ENCODE measurements around the gene IRX1.

IRX1 gene

GRCh38 chr5:3595006-3595961 lies at the start of gene IRX1:
TSS of gene IRX1 (plus strand) at chr5:3595832. CDS start at chr5:3596106, 274 bp downstream.
- no peak for DNase-seq (ENCODE audit: low read depth, low spot score)

DNA sequence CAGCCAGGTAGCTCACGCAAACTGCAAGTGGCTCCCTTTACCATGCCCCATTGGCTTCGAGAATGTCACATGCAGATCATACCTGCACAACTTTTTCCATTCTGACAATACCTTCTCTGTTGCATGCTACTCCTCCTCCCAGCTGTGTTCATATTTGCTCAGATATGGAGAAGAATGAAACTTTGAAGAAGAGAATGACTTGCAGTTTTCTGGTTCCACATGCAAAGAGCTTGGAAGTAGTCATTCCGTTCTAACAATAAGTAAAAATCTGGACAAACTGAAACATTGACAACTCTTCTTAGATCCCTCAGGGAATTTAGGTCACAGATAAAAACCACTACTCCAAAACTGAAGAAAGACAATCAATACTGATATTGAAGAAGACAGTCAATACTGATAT lies 49.6 kb upstream of the IRX1 start:
- no peak for DNase-seq (ENCODE audit: low read depth, low spot score)

- no peak for DNase-seq (ENCODE audit: low read depth, low spot score)
Measured at GRCh38 chr5:3564116-3564515, 31.5 kb upstream of the IRX1 start.

- DNase-seq (ENCODE audit: low read depth, low spot score), result no peak
Measured at GRCh38 chr5:3564827-3565518, 30.7 kb upstream of the IRX1 start.

- no peak for DNase-seq (ENCODE audit: low read depth, low spot score)
Measured at GRCh38 chr5:3584724-3585531, 10.7 kb upstream of the IRX1 start.

DNA sequence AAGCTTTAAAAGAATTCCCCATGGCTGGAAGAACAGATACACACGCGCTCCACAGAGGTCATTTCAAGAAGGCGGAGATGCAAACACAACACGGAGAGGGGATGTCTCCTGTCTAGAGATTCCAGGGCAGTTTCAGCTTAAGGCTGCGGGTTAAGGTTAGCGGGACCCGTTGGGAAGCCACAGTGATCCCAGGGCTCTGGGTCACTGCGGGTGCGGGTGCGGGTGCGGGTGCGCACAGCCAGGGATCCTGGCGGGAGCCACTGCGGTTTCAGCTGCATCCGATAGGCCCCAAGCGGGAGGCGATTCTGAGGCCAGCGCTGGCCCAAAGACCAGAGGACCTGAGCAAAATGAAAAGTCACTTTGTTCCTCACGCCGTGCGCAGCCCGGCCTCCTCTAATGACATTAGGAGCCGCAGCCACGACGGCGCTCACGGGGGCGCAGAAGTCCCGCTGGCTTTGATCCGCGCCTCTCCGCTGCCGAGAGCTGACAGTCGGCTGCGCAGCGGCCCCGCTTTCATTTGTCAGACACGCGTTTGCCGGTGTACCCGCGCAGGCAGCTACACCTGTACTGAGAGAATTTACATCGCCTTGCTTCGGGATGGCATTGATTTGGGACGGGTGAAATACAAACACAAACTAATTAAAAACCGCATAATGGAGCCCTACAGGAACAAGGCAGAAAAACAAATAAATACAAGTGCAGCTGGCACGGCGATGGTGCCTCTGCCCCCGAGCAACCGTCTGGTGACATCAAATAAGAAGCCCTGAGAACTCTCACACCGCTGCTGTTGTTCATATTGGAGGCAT lies 5.3 kb upstream of the IRX1 start:
- no peak for DNase-seq (ENCODE audit: low read depth, low spot score)

- no peak for DNase-seq (ENCODE audit: low read depth, low spot score)
Measured at GRCh38 chr5:3590967-3591900, 4.4 kb upstream of the IRX1 start.

GRCh38 chr5:3592298-3592697 lies 3.3 kb upstream of the IRX1 start:
- no peak for DNase-seq (ENCODE audit: low read depth, low spot score)

GRCh38 chr5:3593771-3594509 lies 1.7 kb upstream of the IRX1 start:
- no peak for DNase-seq (ENCODE audit: low read depth, low spot score)

DNA sequence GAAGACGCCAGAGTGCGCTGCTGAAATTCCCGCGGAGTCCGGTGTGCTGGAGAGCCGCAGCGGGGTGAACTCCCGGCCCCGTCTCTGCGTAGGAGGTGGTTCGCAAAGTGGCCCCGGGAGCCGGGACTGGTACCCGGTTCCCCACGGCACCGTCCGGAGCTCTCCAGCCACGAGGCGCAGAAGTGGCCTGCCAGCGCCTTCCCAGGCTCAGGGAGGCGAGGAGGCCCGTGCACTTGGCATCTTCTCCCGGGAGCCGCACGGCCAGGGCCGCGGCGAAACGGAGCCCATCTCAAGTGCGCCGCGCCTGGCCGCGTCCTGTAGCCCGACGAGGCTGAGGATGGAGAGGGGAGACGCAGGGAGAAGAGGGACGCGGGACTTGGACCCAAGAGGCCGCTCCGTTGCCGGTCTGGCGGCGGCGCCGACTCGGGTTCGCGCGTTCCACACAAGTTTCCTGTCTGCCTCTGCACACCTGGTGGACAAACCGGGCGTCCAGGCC lies 1.1 kb upstream of the IRX1 start:
- no peak for DNase-seq (ENCODE audit: low read depth, low spot score)

DNA sequence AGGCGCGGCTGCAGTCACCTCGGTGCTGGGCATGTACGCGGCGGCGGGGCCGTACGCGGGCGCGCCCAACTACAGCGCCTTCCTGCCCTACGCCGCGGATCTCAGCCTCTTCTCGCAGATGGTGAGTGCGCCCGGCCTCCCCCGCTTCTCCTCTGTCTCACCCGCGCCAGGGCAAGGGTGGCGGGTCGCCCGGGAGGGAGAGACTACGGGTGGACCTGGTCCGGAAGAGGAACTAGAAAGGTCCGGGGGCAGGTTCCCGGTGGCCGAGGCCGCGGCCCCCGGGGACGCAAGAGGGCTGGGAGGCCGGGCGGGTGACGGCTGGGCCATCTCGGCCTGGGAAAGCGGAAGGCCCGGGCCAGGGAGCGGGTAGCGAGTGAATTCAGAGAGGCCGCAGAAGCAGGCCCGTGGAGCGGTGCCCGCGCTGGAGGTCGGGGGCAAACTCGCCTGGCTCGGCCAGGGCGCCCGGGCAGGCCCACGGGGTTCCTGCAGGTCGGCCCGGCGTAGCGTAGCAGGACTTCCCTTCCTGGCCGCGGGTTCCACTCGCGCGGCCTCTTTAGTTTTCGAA lies 711 bp downstream of the IRX1 start:
- no peak for DNase-seq (ENCODE audit: low read depth, low spot score)

- no peak for DNase-seq (ENCODE audit: low read depth, low spot score)
Measured at GRCh38 chr5:3596857-3597166, 1.2 kb downstream of the IRX1 start.

DNA sequence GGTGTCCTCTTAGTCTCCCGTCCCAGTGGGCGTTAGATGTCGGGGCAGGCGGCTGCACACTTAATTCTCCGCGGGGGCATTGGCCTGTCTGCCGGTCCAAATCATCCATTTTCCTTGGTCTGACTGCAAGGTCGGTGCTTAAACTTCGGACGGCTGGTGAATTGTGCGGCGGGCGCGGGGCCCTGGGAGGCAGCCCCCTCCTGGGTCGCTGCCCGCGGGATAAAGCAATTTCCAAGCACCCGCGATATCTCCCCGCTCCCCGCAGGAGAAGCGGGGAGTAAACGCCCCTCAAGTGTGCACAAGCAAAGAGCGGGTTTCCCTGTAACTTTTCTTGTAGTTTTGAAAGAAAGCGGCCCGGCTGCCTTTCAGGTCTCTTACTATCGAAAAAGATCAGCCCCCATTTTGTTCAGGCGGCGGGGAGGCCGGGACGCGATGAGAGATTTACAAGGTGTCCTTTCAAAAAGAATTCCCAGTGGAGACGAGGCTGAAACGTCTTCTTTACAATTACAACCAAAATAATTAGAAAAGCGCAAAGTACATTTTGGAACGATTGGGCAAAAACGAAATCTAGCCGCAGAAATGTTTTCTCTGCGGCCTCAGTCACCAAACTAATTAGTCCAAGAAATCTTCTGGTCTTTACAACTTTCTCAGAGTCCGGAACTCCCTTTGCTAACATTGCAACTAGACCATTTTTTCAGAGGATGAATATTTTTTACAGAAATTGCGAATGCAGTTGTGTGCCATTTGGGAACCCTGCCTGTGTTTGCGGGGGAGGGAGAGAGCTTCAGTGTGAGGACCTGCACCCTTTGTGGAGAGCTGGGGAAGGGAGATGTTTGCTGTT lies 1.8 kb downstream of the IRX1 start:
- DNase-seq (ENCODE audit: low read depth, low spot score), result no peak

- DNase-seq (ENCODE audit: low read depth, low spot score), result no peak
Measured at GRCh38 chr5:3598207-3598606, 2.6 kb downstream of the IRX1 start.

DNA sequence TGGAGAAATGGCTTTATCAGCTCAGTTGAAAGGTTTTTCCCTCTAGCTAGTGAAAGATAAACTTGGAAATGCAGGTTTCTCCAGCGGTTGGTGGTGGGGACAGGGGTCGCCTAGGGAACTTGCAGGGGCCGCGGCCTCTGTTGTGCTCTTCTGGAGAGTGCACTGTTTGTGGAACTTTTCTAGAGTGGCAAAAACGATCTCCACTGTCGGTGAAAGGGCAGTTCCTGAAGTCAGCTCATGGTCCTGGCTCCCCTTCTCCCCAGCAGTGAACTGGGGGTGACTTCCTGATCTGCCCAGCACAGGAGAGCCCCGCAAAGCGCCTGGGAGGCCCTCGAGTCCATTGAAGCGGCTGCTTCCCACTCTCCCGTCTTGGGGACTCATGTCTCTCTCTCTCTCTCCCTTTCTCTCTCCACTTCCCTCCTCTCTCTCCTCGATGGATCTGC lies 3.2 kb downstream of the IRX1 start:
- no peak for DNase-seq (ENCODE audit: low read depth, low spot score)

DNA sequence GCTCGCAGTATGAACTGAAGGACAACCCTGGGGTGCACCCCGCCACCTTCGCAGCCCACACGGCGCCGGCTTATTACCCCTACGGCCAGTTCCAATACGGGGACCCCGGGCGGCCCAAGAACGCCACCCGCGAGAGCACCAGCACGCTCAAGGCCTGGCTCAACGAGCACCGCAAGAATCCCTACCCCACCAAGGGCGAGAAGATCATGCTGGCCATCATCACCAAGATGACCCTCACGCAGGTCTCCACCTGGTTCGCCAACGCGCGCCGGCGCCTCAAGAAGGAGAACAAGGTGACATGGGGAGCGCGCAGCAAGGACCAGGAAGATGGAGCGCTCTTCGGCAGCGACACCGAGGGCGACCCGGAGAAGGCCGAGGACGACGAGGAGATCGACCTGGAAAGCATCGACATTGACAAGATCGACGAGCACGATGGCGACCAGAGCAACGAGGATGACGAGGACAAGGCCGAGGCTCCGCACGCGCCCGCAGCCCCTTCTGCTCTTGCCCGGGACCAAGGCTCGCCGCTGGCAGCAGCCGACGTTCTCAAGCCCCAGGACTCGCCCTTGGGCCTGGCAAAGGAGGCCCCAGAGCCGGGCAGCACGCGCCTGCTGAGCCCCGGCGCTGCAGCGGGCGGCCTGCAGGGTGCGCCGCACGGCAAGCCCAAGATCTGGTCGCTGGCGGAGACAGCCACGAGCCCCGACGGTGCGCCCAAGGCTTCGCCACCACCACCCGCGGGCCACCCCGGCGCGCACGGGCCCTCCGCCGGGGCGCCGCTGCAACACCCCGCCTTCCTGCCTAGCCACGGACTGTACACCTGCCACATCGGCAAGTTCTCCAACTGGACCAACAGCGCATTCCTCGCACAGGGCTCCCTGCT lies 3.8 kb downstream of the IRX1 start:
- no peak for DNase-seq (ENCODE audit: low read depth, low spot score)

All from iPS DF 19.7 (cell line).